ENCODE results near the gene AP1G2. TPM values are rescaled to one million over a fixed set of nuclear protein-coding genes. Genes with fewer than 3 reads are reported as not detected.

AP1G2 gene
- total and polyA plus RNA-seq, 2 of the 4 experiments (the other 2 are of a cell fraction) = 2.9 to 19.2 TPM

GRCh38 chr14:23572836-23573235 lies 5.2 kb upstream of the AP1G2 start:
- Histone ChIP-seq H4K8ac (ENCODE audit: low read depth in 2 of 2, low read length in 2 of 2) (no peak overlapping the region), H3K14ac (replicated peaks; ENCODE audit: low read depth, low read length) (no peak overlapping the region), H2AK9ac (replicated peaks; ENCODE audit: low read depth, low read length, poor library complexity) (no peak overlapping the region), H3K4ac (ENCODE audit: low read depth, low read length) (no peak overlapping the region), H2AFZ (replicated peaks; ENCODE audit: low read length, poor library complexity) (no peak overlapping the region), H4K5ac (ENCODE audit: low read depth, low read length) (no peak overlapping the region), H3K9ac (ENCODE audit: low read depth, low read length) (no peak overlapping the region), H3K18ac (ENCODE audit: low read depth, low read length) (no peak overlapping the region), H2BK15ac (ENCODE audit: low read depth, low read length) (no peak overlapping the region), H3K27me3 (ENCODE audit: control insufficient read depth, insufficient read depth, low read length) (peaks cover 67% of the 10 kb centered on the region), H2AK5ac (ENCODE audit: low read depth, low read length) (no peak overlapping the region), H3K27ac (ENCODE audit: insufficient read depth, low read length) (no peak overlapping the region), H2BK20ac (ENCODE audit: low read depth, low read length) (no peak overlapping the region), H2BK120ac (ENCODE audit: low read depth, low read length) (no peak overlapping the region), H3K9me3 (ENCODE audit: control insufficient read depth, insufficient read depth, low read length) (no peaks in the 10 kb centered on the region; the same call in 1 of the 2 replicates), H3K23ac (ENCODE audit: low read depth, low read length) (no peak overlapping the region), H3K4me2 (ENCODE audit: low read depth, low read length) (no peak overlapping the region), H3K79me1 (ENCODE audit: low read depth in 1 of 2, low read length in 2 of 2) (no peaks in the 10 kb centered on the region), H3K36me3 (ENCODE audit: control insufficient read depth, insufficient read depth, low read length) (no peaks in the 10 kb centered on the region), H2BK5ac (ENCODE audit: low read depth, low read length, poor library complexity, severe bottlenecking) (no peak overlapping the region), H3K56ac (ENCODE audit: extremely low read depth, insufficient read depth, low read length) (no peak overlapping the region), H3K9me1 (ENCODE audit: insufficient read depth, low read length) (no peaks in the 10 kb centered on the region), H3K4me1 (ENCODE audit: control insufficient read depth, insufficient read depth, low read length) (no peaks in the 10 kb centered on the region), H4K20me1 (ENCODE audit: insufficient read depth, low read length) (no peaks in the 10 kb centered on the region; the same call in 1 of the 2 replicates), H4K91ac (ENCODE audit: insufficient read depth, low read depth, low read length) (no peak overlapping the region), H3K4me3 (ENCODE audit: insufficient read depth, low read depth, low read length) (no peak overlapping the region)
- no CpG with 5 or more reads among the region's 4 CpGs for WGBS, 2 experiments (ENCODE audit: extremely low coverage in 2 of 2, insufficient read length in 1 of 2)
- BruUV-seq (replicated peaks) = no TSS peak
- in situ Hi-C loops (cut with MboI; ENCODE audit: low sequenced_read_pairs) (no loop called here), intact Hi-C loops (cut with micrococcal nuclease) (no loop called here), dilution Hi-C loops (cut with HindIII; ENCODE audit: low sequenced_read_pairs, unreplicated experiment) (no loop called here)
- CTCF ChIA-PET = no interaction called here
- DNase-seq = no peak
- no peak for ATAC-seq (ENCODE audit: low read depth)
- TF ChIP-seq SMC3 (IDR thresholded peaks at IDR 0.05; ENCODE audit: low read depth, low read length) (no peak), USF2 (IDR thresholded peaks at IDR 0.05; ENCODE audit: low read depth, low read length) (no peak), RAD21 (IDR thresholded peaks at IDR 0.05; ENCODE audit: low read length) (no peak), NFE2L2 (IDR thresholded peaks at IDR 0.05; ENCODE audit: low read depth, low read length) (no peak), MAZ (IDR thresholded peaks at IDR 0.05; ENCODE audit: borderline replicate concordance, low read depth, low read length) (no peak), POLR2A (IDR thresholded peaks at IDR 0.05; ENCODE audit: low read depth, low read length) (no peak), FOS (IDR thresholded peaks at IDR 0.05; ENCODE audit: low read depth, low read length) (no peak), MAFK (IDR thresholded peaks at IDR 0.05; ENCODE audit: low read depth, low read length) (no peak), ELK1 (IDR thresholded peaks at IDR 0.05; ENCODE audit: borderline replicate concordance, low read depth, low read length) (no peak), CEBPB (IDR thresholded peaks at IDR 0.05; ENCODE audit: low read depth, low read length) (no peak), BHLHE40 (IDR thresholded peaks at IDR 0.05; ENCODE audit: low read depth, low read length) (no peak), CTCF (conservative IDR thresholded peaks at IDR 0.05; ENCODE audit: low read depth, low read length) (no peak), RCOR1 (IDR thresholded peaks at IDR 0.05; ENCODE audit: insufficient replicate concordance, low read length) (no peak), RFX5 (IDR thresholded peaks at IDR 0.05; ENCODE audit: low read depth, low read length) (no peak), MXI1 (IDR thresholded peaks at IDR 0.05; ENCODE audit: borderline replicate concordance, low read depth, low read length) (no peak)
- POLR2A ChIA-PET (ENCODE audit: unreplicated experiment) = no interaction called here

Measured in IMR-90 (cell line).